HCT116 (cell line): ENCODE measurements around the gene PEF1. TPM values are rescaled to one million over a fixed set of nuclear protein-coding genes. Genes with fewer than 3 reads are reported as not detected.

Source experiments
- ATAC-seq: fragments of 200-7000 bp; cut with Tn5 transposase; 2 replicates; pipeline ENCODE4 v1.9.1; 2020; ENCODE audit warnings: mild to moderate bottlenecking, moderate library complexity
- BruUV-seq: library from RNA; stranded (reverse); fragments of 400-500 nt; replicated peaks from 2 replicates; lab custom pipeline; 2021; lab: Mats Ljungman, UMichigan
- CTCF ChIA-PET: fragments of 300-600 bp; sonication (Branson Sonifier 250); formaldehyde crosslinking; loops from one replicate; lab custom pipeline; 2021; ENCODE audit warnings: antibody characterized with exemption; lab: Charles Lee
- POLR2A ChIA-PET: fragments of 300-600, 350-600 bp; sonication (Branson Sonifier 250); formaldehyde crosslinking; loops from one replicate; lab custom pipeline; 2021; ENCODE audit warnings: antibody characterized with exemption; lab: Charles Lee
- RAD21 ChIA-PET, 2 experiments: fragments of 300-600 bp; sonication (Branson Sonifier 250); formaldehyde crosslinking; loops; one replicate each; lab custom pipeline; 2023; ENCODE audit warnings: low total read pairs in 2 of 2; ENCODE audit not compliant: uncharacterized antibody in 2 of 2, unreplicated experiment in 2 of 2, low non-redundant PET in 1 of 2; lab: Charles Lee
- DNase-seq: peaks from one replicate; pipeline ENCODE4 v3.0.0-alpha.2; 2010; ENCODE audit warnings: low read depth, low spot score
- H2AFZ ChIP-seq: fragments of 200-600 bp; shearing (Covaris generic), sonication (generic); 2 replicates; pipeline ENCODE4 v1.6.1; 2017; ENCODE audit warnings: low read depth, mixed run types, mixed read lengths, antibody characterized with exemption, low read length; ENCODE audit not compliant: poor library complexity, severe bottlenecking
- H3K27ac ChIP-seq: 2 replicates; pipeline ENCODE4 v1.5.1; 2012; ENCODE audit warnings: low read depth, low read length
- H3K27me3 ChIP-seq: fragments of 200-600 bp; sonication (generic); 2 replicates; pipeline ENCODE4 v1.6.1; 2016; ENCODE audit warnings: mixed run types, low read length, mixed read lengths; ENCODE audit not compliant: insufficient read depth
- H3K36me3 ChIP-seq, 2 experiments: fragments of 200-500 bp in 1 of 2; fragments of 200-600 bp in 1 of 2; sonication (Bioruptor generic) in 1 of 2; sonication (generic) in 1 of 2; 2 replicates each; pipeline versions ENCODE4 v1.5.1 to v1.6.1; 2014 to 2016; ENCODE audit warnings: low read length in 2 of 2, inconsistent platforms in 1 of 2, mixed read lengths in 1 of 2, mixed run types in 1 of 2; ENCODE audit not compliant: insufficient read depth in 2 of 2, control insufficient read depth in 1 of 2
- H3K4me1 ChIP-seq, 2 experiments: fragments of 200-600 bp in 1 of 2; sonication (generic) in 1 of 2; 2 replicates each; pipeline versions ENCODE4 v1.5.1 to v1.6.1; 2012 to 2017; ENCODE audit warnings: low read length in 2 of 2, inconsistent platforms in 1 of 2, mild to moderate bottlenecking in 1 of 2, mixed read lengths in 1 of 2, mixed run types in 1 of 2, moderate library complexity in 1 of 2; ENCODE audit not compliant: insufficient read depth in 2 of 2, control insufficient read depth in 1 of 2
- H3K4me2 ChIP-seq: fragments of 200-600 bp; sonication (generic); 2 replicates; pipeline ENCODE4 v1.6.1; 2017; ENCODE audit warnings: mixed run types, low read length, mixed read lengths
- H3K4me3 ChIP-seq, 2 experiments: fragments of 200-600 bp in 1 of 2; sonication (generic) in 1 of 2; replicated peaks in 1 of 2; 2 replicates each; pipeline ENCODE4 v1.5.1; 2011 to 2016; ENCODE audit warnings: low read length in 2 of 2, control low read depth in 1 of 2, low read depth in 1 of 2, mild to moderate bottlenecking in 1 of 2, mixed read lengths in 1 of 2, mixed run types in 1 of 2
- H3K79me2 ChIP-seq: fragments of 200-600 bp; sonication (generic); 2 replicates; pipeline ENCODE4 v1.6.1; 2017; ENCODE audit warnings: mild to moderate bottlenecking, mixed run types, low read length, moderate library complexity, mixed read lengths; ENCODE audit not compliant: insufficient read depth
- H3K9ac ChIP-seq: fragments of 200-600 bp; sonication (generic); 2 replicates; pipeline ENCODE4 v1.6.1; 2016; ENCODE audit warnings: low read length, mixed read lengths
- H3K9me2 ChIP-seq: fragments of 200-600 bp; sonication (generic), shearing (Covaris generic); 2 replicates; pipeline ENCODE4 v1.6.1; 2017; ENCODE audit warnings: mixed run types, mild to moderate bottlenecking, moderate library complexity; ENCODE audit not compliant: insufficient read depth
- H3K9me3 ChIP-seq, 2 experiments: fragments of 200-500 bp in 1 of 2; fragments of 200-600 bp in 1 of 2; sonication (Bioruptor generic) in 1 of 2; sonication (generic) in 1 of 2; 2 replicates each; pipeline ENCODE4 v1.6.1; 2014 to 2017; ENCODE audit warnings: low read length in 2 of 2, mixed read lengths in 2 of 2, inconsistent platforms in 1 of 2, low read depth in 1 of 2, mild to moderate bottlenecking in 1 of 2, mixed run types in 1 of 2, moderate library complexity in 1 of 2; ENCODE audit not compliant: control insufficient read depth in 1 of 2, insufficient read depth in 1 of 2
- H4K20me1 ChIP-seq: fragments of 200-600 bp; sonication (generic), shearing (Covaris generic); 2 replicates; pipeline ENCODE4 v1.6.1; 2017; ENCODE audit warnings: mixed run types, mild to moderate bottlenecking, moderate library complexity; ENCODE audit not compliant: insufficient read depth
- CTCF ChIP-seq, 3 experiments: fragments of 200-600 bp in 1 of 3; sonication (generic) in 1 of 3; IDR thresholded peaks in 2 of 3; conservative IDR thresholded peaks in 1 of 3; 2 replicates each; pipeline ENCODE4 v1.5.1; 2012 to 2017; ENCODE audit warnings: low read depth in 2 of 3, low read length in 2 of 3, antibody characterized with exemption in 1 of 3, borderline replicate concordance in 1 of 3, control low read depth in 1 of 3, mild to moderate bottlenecking in 1 of 3, mixed read lengths in 1 of 3, mixed run types in 1 of 3, moderate library complexity in 1 of 3; ENCODE audit not compliant: insufficient read depth in 1 of 3
- EGR1 ChIP-seq: IDR thresholded peaks from 2 replicates; pipeline ENCODE4 v1.6.1; 2012; ENCODE audit warnings: low read depth
- ELF1 ChIP-seq: IDR thresholded peaks from 2 replicates; pipeline ENCODE4 v1.6.1; 2012; ENCODE audit warnings: low read depth, borderline replicate concordance
- EZH2 ChIP-seq: fragments of 200-600 bp; sonication (generic); IDR thresholded peaks from 2 replicates; pipeline ENCODE4 v1.6.1; 2017; ENCODE audit warnings: antibody characterized with exemption, mixed run types
- FOSL1 ChIP-seq: IDR thresholded peaks from 2 replicates; pipeline ENCODE4 v1.6.1; 2012; ENCODE audit warnings: low read depth
- JUND ChIP-seq: IDR thresholded peaks from 2 replicates; pipeline ENCODE4 v1.6.1; 2012
- MAX ChIP-seq: IDR thresholded peaks from 2 replicates; pipeline ENCODE4 v1.6.1; 2012
- POLR2AphosphoS5 ChIP-seq: IDR thresholded peaks from 2 replicates; pipeline ENCODE4 v1.6.1; 2011; ENCODE audit warnings: mild to moderate bottlenecking, low read depth, low read length, moderate library complexity
- SIN3A ChIP-seq: IDR thresholded peaks from 2 replicates; pipeline ENCODE4 v1.6.1; 2012; ENCODE audit warnings: low read depth
- SP1 ChIP-seq: IDR thresholded peaks from 2 replicates; pipeline ENCODE4 v1.6.1; 2012; ENCODE audit warnings: low read depth
- SRF ChIP-seq: IDR thresholded peaks from 2 replicates; pipeline ENCODE4 v1.6.1; 2012; ENCODE audit warnings: low read depth
- TCF7L2 ChIP-seq: IDR thresholded peaks from 2 replicates; pipeline ENCODE4 v1.7.0; 2011; ENCODE audit warnings: borderline replicate concordance, inconsistent platforms; ENCODE audit not compliant: insufficient read depth, insufficient read length; ENCODE audit errors: extremely low read depth
- YY1 ChIP-seq: IDR thresholded peaks from 2 replicates; pipeline ENCODE4 v1.6.1; 2011; ENCODE audit warnings: low read length, low read depth, moderate library complexity, mild to moderate bottlenecking; ENCODE audit not compliant: insufficient replicate concordance; ENCODE audit errors: extremely low read depth
- ZFX ChIP-seq: fragments of 450-650 bp; IDR thresholded peaks from 2 replicates; pipeline ENCODE4 v1.6.1; 2017
- ZNF274 ChIP-seq: fragments of 200-500 bp; sonication (Bioruptor generic); IDR thresholded peaks from 2 replicates; pipeline ENCODE4 v1.6.1; 2014; ENCODE audit warnings: mild to moderate bottlenecking, low read depth, low read length, inconsistent platforms
- intact Hi-C: fragments of 100-400 bp; cut with micrococcal nuclease; formaldehyde crosslinking; loops from 2 replicates; pipeline ENCODE4 v1.10.0; 2022
- total RNA-seq: library from RNA; stranded (reverse); gene quantifications from one replicate; pipeline ENCODE4 v1.2.1, GENCODE V29; 2021; ENCODE audit not compliant: unreplicated experiment

The PEF1 gene
- total RNA-seq, 1 experiment from 2014 or later = 37.6 TPM

GRCh38 chr1:31593770-31594632 lies 50.7 kb downstream of the PEF1 start (continued):
- TF ChIP-seq ZFX = no peak

GRCh38 chr1:31593136-31593665 lies 51.5 kb downstream of the PEF1 start:
- TF ChIP-seq POLR2AphosphoS5 = no peak
- TF ChIP-seq SP1 = no peak
- no peak for TF ChIP-seq YY1
- TF ChIP-seq ZNF274 = no peak
- no peak for TF ChIP-seq ZFX
- TF ChIP-seq EGR1 = no peak
- TF ChIP-seq SIN3A = no peak
- TF ChIP-seq MAX = no peak
- TF ChIP-seq EZH2 = no peak
- no peak for TF ChIP-seq SRF
- no peak for TF ChIP-seq FOSL1
- TF ChIP-seq JUND = no peak
- TF ChIP-seq TCF7L2 = no peak
- no peak for TF ChIP-seq CTCF (IDR thresholded peaks at IDR 0.05 in 2 of 3, conservative IDR thresholded peaks at IDR 0.05 in 1 of 3; ENCODE audit: borderline replicate concordance in 1 of 3, insufficient read depth in 1 of 3, low read depth in 2 of 3, low read length in 2 of 3)
- no peak for TF ChIP-seq ELF1
- TF ChIP-seq, all 23 proteins: peak for 0
- DNase-seq = no peak
- CTCF ChIA-PET = interaction anchor here (1.5 to 2.4 kb wide), 2 partner anchors 28 to 44 kb away, joined by 5 to 8 read pairs; no protein-coding TSS in a partner anchor

More at GRCh38 chr1:31593136-31593665, 51.5 kb downstream of the PEF1 start:
- POLR2A ChIA-PET = no interaction called here
- Histone ChIP-seq H3K9me3 (no peaks in the 10 kb centered on the region), H3K9ac (no peak overlapping the region), H3K36me3 (no peaks in the 10 kb centered on the region), H3K4me1 (peaks cover 41 to 48% of the 10 kb centered on the region in 2 experiments), H3K79me2 (no peaks in the 10 kb centered on the region), H2AFZ (no peak overlapping the region), H4K20me1 (no peaks in the 10 kb centered on the region), H3K27me3 (no peaks in the 10 kb centered on the region), H3K9me2 (no peaks in the 10 kb centered on the region), H3K27ac (no peak overlapping the region), H3K4me3 (no peak overlapping the region), H3K4me2 (no peak overlapping the region)
- RAD21 ChIA-PET = no interaction called here
- BruUV-seq = no TSS peak
- intact Hi-C loops = no loop called here
- no peak for ATAC-seq
